Measurements from ENCODE around the gene ZNF613. TPM values are rescaled to one million over a fixed set of nuclear protein-coding genes. Genes with fewer than 3 reads are reported as not detected.
"Not testable (repeated sequence)": the region's sequence is repeated elsewhere in the genome, so short reads cannot be mapped to it uniquely, and the experiment has no call there.

The ZNF613 gene
- total RNA-seq, 1 experiment from 2014 or later: 2.2 TPM

- TF ChIP-seq ZBTB33 (IDR thresholded peaks at IDR 0.05; ENCODE audit: extremely low read depth, insufficient replicate concordance, low read length) (no peak), ZFX (IDR thresholded peaks at IDR 0.05) (peak; percentile 35; the same call in 1 of the 2 replicates), ZNF274 (IDR thresholded peaks at IDR 0.05; ENCODE audit: low read depth, low read length) (no peak), TCF7L2 (IDR thresholded peaks at IDR 0.05; ENCODE audit: borderline replicate concordance, extremely low read depth, insufficient read depth, insufficient read length) (no peak)
Measured at GRCh38 chr19:51904331-51905165, 22.7 kb upstream of the ZNF613 start, which contains the start of gene ZNF649 (continued).

- no peak for TF ChIP-seq SRF (IDR thresholded peaks at IDR 0.05; ENCODE audit: low read depth)
- no peak for TF ChIP-seq EZH2 (IDR thresholded peaks at IDR 0.05)
- peaks cover 7 to 14% of the 10 kb centered on the region in 2 experiments; a peak in 3 of 4 replicates for H3K9me3 ChIP-seq (ENCODE audit: control insufficient read depth in 1 of 2, insufficient read depth in 1 of 2, low read depth in 1 of 2, low read length in 2 of 2)
- H3K27ac ChIP-seq (ENCODE audit: low read depth, low read length): no peak overlapping the region
- H4K20me1 ChIP-seq (ENCODE audit: insufficient read depth): no peaks in the 10 kb centered on the region
- ATAC-seq (peak; percentile 16; the same call in 1 of the 2 replicates), DNase-seq (ENCODE audit: low read depth, low spot score) (no peak)
- BruUV-seq (replicated peaks): no TSS peak
- ChIA-PET CTCF (no interaction called here), RAD21 (ENCODE audit: low non-redundant PET in 1 of 2, low total read pairs in 2 of 2, uncharacterized antibody in 2 of 2, unreplicated experiment in 2 of 2) (no interaction called here), POLR2A (no interaction called here)
- intact Hi-C loops (cut with micrococcal nuclease): loop anchor here (1.0 kb wide), 1 partner anchor 22 kb away; the partner anchor contains the start of gene ZNF613
- H3K27me3 ChIP-seq (ENCODE audit: insufficient read depth, low read length): no peaks in the 10 kb centered on the region
- peak overlapping the region; percentile 71 to 72 for H3K4me3 ChIP-seq (replicated peaks in 1 of 2; ENCODE audit: low read depth in 1 of 2, low read length in 2 of 2)
- peaks cover 43% of the 10 kb centered on the region for H3K79me2 ChIP-seq (ENCODE audit: insufficient read depth, low read length)
- no peaks in the 10 kb centered on the region for H3K9me2 ChIP-seq (ENCODE audit: insufficient read depth)
- H3K9ac ChIP-seq (ENCODE audit: low read length): no peak overlapping the region
- H2AFZ ChIP-seq (ENCODE audit: low read depth, low read length, poor library complexity, severe bottlenecking): peak overlapping the region; percentile 34
- H3K36me3 ChIP-seq (ENCODE audit: control insufficient read depth in 1 of 2, insufficient read depth in 2 of 2, low read length in 2 of 2): peaks cover 0 to 2% of the 10 kb centered on the region in 2 experiments; a peak in 1 of 4 replicates
- peak overlapping the region; percentile 77 for H3K4me2 ChIP-seq (ENCODE audit: low read length)
- peaks cover 0 to 4% of the 10 kb centered on the region in 2 experiments; a peak in 1 of 4 replicates for H3K4me1 ChIP-seq (ENCODE audit: control insufficient read depth in 1 of 2, insufficient read depth in 2 of 2, low read length in 2 of 2)
Measured at GRCh38 chr19:51905206-51905605, 22.1 kb upstream of the ZNF613 start.

- H3K9me2 ChIP-seq (ENCODE audit: insufficient read depth); POLR2A ChIA-PET; H4K20me1 ChIP-seq (ENCODE audit: insufficient read depth); H3K4me2 ChIP-seq (ENCODE audit: low read length); BruUV-seq (replicated peaks); RAD21 ChIA-PET (ENCODE audit: low non-redundant PET in 1 of 2, low total read pairs in 2 of 2, uncharacterized antibody in 2 of 2, unreplicated experiment in 2 of 2); H3K36me3 ChIP-seq (ENCODE audit: control insufficient read depth in 1 of 2, insufficient read depth in 2 of 2, low read length in 2 of 2); H3K27me3 ChIP-seq (ENCODE audit: insufficient read depth, low read length); ATAC-seq; H3K9ac ChIP-seq (ENCODE audit: low read length); H3K4me1 ChIP-seq (ENCODE audit: control insufficient read depth in 1 of 2, insufficient read depth in 2 of 2, low read length in 2 of 2); DNase-seq (ENCODE audit: low read depth, low spot score); CTCF ChIA-PET; H3K27ac ChIP-seq (ENCODE audit: low read depth, low read length): not testable (repeated sequence)
- intact Hi-C loops (cut with micrococcal nuclease): loop anchor here (1.0 kb wide), 1 partner anchor 22 kb away; the partner anchor contains the start of gene ZNF613
- Histone ChIP-seq H2AFZ (ENCODE audit: low read depth, low read length, poor library complexity, severe bottlenecking) (peak overlapping the region; percentile 34), H3K9me3 (ENCODE audit: control insufficient read depth in 1 of 2, insufficient read depth in 1 of 2, low read depth in 1 of 2, low read length in 2 of 2) (peaks cover 3 to 13% of the 10 kb centered on the region in 2 experiments; a peak in 3 of 4 replicates), H3K79me2 (ENCODE audit: insufficient read depth, low read length) (peaks cover 39% of the 10 kb centered on the region), H3K4me3 (replicated peaks in 1 of 2; ENCODE audit: low read depth in 1 of 2, low read length in 2 of 2) (peak overlapping the region in 1 of 2 experiments; percentile 71; a peak in 1 of 4 replicates)
Measured at GRCh38 chr19:51905639-51906038, 21.6 kb upstream of the ZNF613 start.

GRCh38 chr19:51906108-51906507 is 21.2 kb upstream of the ZNF613 start:
- H3K4me2 ChIP-seq (ENCODE audit: low read length); H3K9me2 ChIP-seq (ENCODE audit: insufficient read depth); H4K20me1 ChIP-seq (ENCODE audit: insufficient read depth); intact Hi-C loops (cut with micrococcal nuclease); H3K36me3 ChIP-seq (ENCODE audit: control insufficient read depth in 1 of 2, insufficient read depth in 2 of 2, low read length in 2 of 2); H2AFZ ChIP-seq (ENCODE audit: low read depth, low read length, poor library complexity, severe bottlenecking); BruUV-seq (replicated peaks); H3K27ac ChIP-seq (ENCODE audit: low read depth, low read length); DNase-seq (ENCODE audit: low read depth, low spot score); POLR2A ChIA-PET; H3K4me3 ChIP-seq (replicated peaks in 1 of 2; ENCODE audit: low read depth in 1 of 2, low read length in 2 of 2); H3K9me3 ChIP-seq (ENCODE audit: control insufficient read depth in 1 of 2, insufficient read depth in 1 of 2, low read depth in 1 of 2, low read length in 2 of 2); RAD21 ChIA-PET (ENCODE audit: low non-redundant PET in 1 of 2, low total read pairs in 2 of 2, uncharacterized antibody in 2 of 2, unreplicated experiment in 2 of 2); H3K27me3 ChIP-seq (ENCODE audit: insufficient read depth, low read length); ATAC-seq; H3K4me1 ChIP-seq (ENCODE audit: control insufficient read depth in 1 of 2, insufficient read depth in 2 of 2, low read length in 2 of 2); CTCF ChIA-PET; H3K9ac ChIP-seq (ENCODE audit: low read length): not testable (repeated sequence)
- H3K79me2 ChIP-seq (ENCODE audit: insufficient read depth, low read length): peaks cover 34% of the 10 kb centered on the region

All from HCT116 (cell line).